ENCODE measurements around the gene ZHX3. TPM values are rescaled to one million over a fixed set of nuclear protein-coding genes. Genes with fewer than 3 reads are reported as not detected.

Gene ZHX3
- total and polyA plus RNA-seq, 9 of the 15 experiments (the other 6 are each of a cell fraction or from before 2014, with no cell fraction given) = 0.80 to 14.6 (median 4.9) TPM

- TF ChIP-seq REST (IDR thresholded peaks at IDR 0.05; ENCODE audit: borderline replicate concordance) (no peak), REST (CRISPR knock-in tag; IDR thresholded peaks at IDR 0.05; ENCODE audit: low read depth) (no peak), CUX1 (CRISPR knock-in tag; IDR thresholded peaks at IDR 0.05) (no peak), KLF1 (tag; IDR thresholded peaks at IDR 0.05) (no peak), THRAP3 (IDR thresholded peaks at IDR 0.05; ENCODE audit: borderline replicate concordance) (no peak), JUND (IDR thresholded peaks at IDR 0.05; ENCODE audit: borderline replicate concordance, low read depth, low read length) (peak; percentile 49; the same call in 1 of the 2 replicates), JUND (tag; IDR thresholded peaks at IDR 0.05; ENCODE audit: borderline replicate concordance, low read depth, low read length) (no peak), RNF2 (IDR thresholded peaks at IDR 0.05) (no peak), USF2 (CRISPR knock-in tag; IDR thresholded peaks at IDR 0.05) (no peak), SIX5 (IDR thresholded peaks at IDR 0.05; ENCODE audit: borderline replicate concordance in 1 of 2, insufficient read depth in 1 of 2, low read depth in 1 of 2, low read length in 2 of 2) (no peak), NRF1 (conservative IDR thresholded peaks at IDR 0.05 in 1 of 2, IDR thresholded peaks at IDR 0.05 in 1 of 2) (peak; percentile 55 to 56; a peak in 3 of 4 replicates), NELFE (IDR thresholded peaks at IDR 0.05; ENCODE audit: insufficient read depth, insufficient read length) (no peak)
Observed at GRCh38 chr20:41133709-41134361, 183.7 kb downstream of the ZHX3 start (continued).
